Measurements from ENCODE around the gene RNF215. TPM values are rescaled to one million over a fixed set of nuclear protein-coding genes. Genes with fewer than 3 reads are reported as not detected.

RNF215 gene
- total RNA-seq, result 14.1 and 25.1 TPM in 2 replicates

GRCh38 chr22:30386960-30387827 lies at the start of gene RNF215:
TSS of gene RNF215 (minus strand) at chr22:30387411. CDS start at chr22:30387313, 98 bp downstream.

GRCh38 chr22:30425616-30426387 lies 38.6 kb upstream of the RNF215 start, which contains the start of gene MTFP1:
TSS of gene MTFP1 (plus strand) at chr22:30425768. CDS start at chr22:30425880, 112 bp downstream.

GRCh38 chr22:30396871-30397655 lies 9.9 kb upstream of the RNF215 start, which contains the start of gene SEC14L2:
TSS of gene SEC14L2 (plus strand) at chr22:30397018. CDS start at chr22:30397117, 99 bp downstream.

GRCh38 chr22:30356449-30357235 lies 30.6 kb downstream of the RNF215 start, which contains the start of the genes CCDC157 and SF3A1:
TSS of gene CCDC157 (plus strand) at chr22:30357007. CDS start at chr22:30366001, 8,994 bp downstream.
TSS of gene SF3A1 (minus strand) at chr22:30356894. CDS start at chr22:30356792, 102 bp downstream.

Other genes with a start within 250 kb of the RNF215 start
- 0.21 and 28.9 TPM in 2 replicates for gene LIF, start 140.7 kb downstream of the RNF215 start, total RNA-seq
- not detected in 2 replicates for gene OSM, start 120.6 kb downstream of the RNF215 start, total RNA-seq
- gene CASTOR1, start 97.9 kb downstream of the RNF215 start, total RNA-seq, result 6.0 and 6.7 TPM in 2 replicates
- gene TBC1D10A, start 60.5 kb downstream of the RNF215 start, total RNA-seq, result 11.5 and 13.3 TPM in 2 replicates
- 11.3 and 16.4 TPM in 2 replicates for gene SF3A1, start 30.5 kb downstream of the RNF215 start, total RNA-seq
- under 0.01 and 0.72 TPM in 2 replicates for gene CCDC157, start 30.4 kb downstream of the RNF215 start, total RNA-seq
- gene SEC14L2, start 9.6 kb upstream of the RNF215 start, total RNA-seq, result 77.8 and 82.7 TPM in 2 replicates
- 28.4 and 29.0 TPM in 2 replicates for gene MTFP1, start 38.4 kb upstream of the RNF215 start, total RNA-seq
- not detected in 2 replicates for gene SEC14L3, start 84.6 kb upstream of the RNF215 start, total RNA-seq
- gene SEC14L4, start 118.3 kb upstream of the RNF215 start, total RNA-seq, result not detected in 2 replicates
- gene SEC14L6, start 159.3 kb upstream of the RNF215 start, total RNA-seq, result 6.7 TPM in 1 of 2 replicates, not detected in the other
- 0.48 TPM in 1 of 2 replicates, not detected in the other for gene GAL3ST1, start 187.3 kb upstream of the RNF215 start, total RNA-seq
- gene PES1, start 204.5 kb upstream of the RNF215 start, total RNA-seq, result 84.2 and 117 TPM in 2 replicates
- gene TCN2, start 219.8 kb upstream of the RNF215 start, total RNA-seq, result 3.1 and 4.0 TPM in 2 replicates
- gene SLC35E4, start 248.4 kb upstream of the RNF215 start, total RNA-seq, result 3.8 and 10.4 TPM in 2 replicates

Measured in tracheal epithelial cell (primary cell).